Chondrocyte (in vitro differentiated cells): ENCODE results near the gene LRMDA. TPM values are rescaled to one million over a fixed set of nuclear protein-coding genes. Genes with fewer than 3 reads are reported as not detected.

ENCODE experiments used
- DNase-seq: peaks from one replicate; pipeline ENCODE4 v3.0.0; 2021; ENCODE audit warnings: mixed read lengths, low spot score
- H3K27ac Mint-ChIP-seq: one replicate; pipeline ENCODE4 v1.8.0; 2021; ENCODE audit warnings: mild to moderate bottlenecking, moderate library complexity, mixed read lengths; ENCODE audit not compliant: unreplicated experiment
- H3K27me3 Mint-ChIP-seq: 2 replicates; pipeline ENCODE4 v1.8.0; 2021; ENCODE audit warnings: low read depth, mixed read lengths
- H3K36me3 Mint-ChIP-seq: 2 replicates; pipeline ENCODE4 v1.8.0; 2021; ENCODE audit warnings: low read depth, mixed read lengths
- H3K4me1 Mint-ChIP-seq: 2 replicates; pipeline ENCODE4 v1.8.0; 2021; ENCODE audit warnings: low read depth, mild to moderate bottlenecking, mixed read lengths
- H3K4me3 Mint-ChIP-seq: one replicate; pipeline ENCODE4 v1.8.0; 2021; ENCODE audit warnings: mild to moderate bottlenecking, moderate library complexity, mixed read lengths; ENCODE audit not compliant: unreplicated experiment
- H3K9me3 Mint-ChIP-seq: 2 replicates; pipeline ENCODE4 v1.8.0; 2021; ENCODE audit warnings: low read depth, mixed read lengths
- CTCF ChIP-seq: fragments of 200-600 bp; sonication (generic); IDR thresholded peaks from 2 replicates; pipeline ENCODE4 v1.5.0; 2021; ENCODE audit warnings: antibody characterized with exemption, mild to moderate bottlenecking, moderate library complexity
- total RNA-seq: library from RNA; stranded (reverse); gene quantifications from 3 replicates; pipeline ENCODE4 v1.2.1, GENCODE V29; 2021

Gene LRMDA
- total RNA-seq, 1 donor from 2014 or later = 2.8 TPM

GRCh38 chr10:76074659-76075058 is 643.2 kb downstream of the LRMDA start:
- no peak overlapping the region for H3K4me3 Mint-ChIP-seq
- TF ChIP-seq CTCF = no peak
- H3K9me3 Mint-ChIP-seq = peaks cover 4% of the 10 kb centered on the region
- no peaks in the 10 kb centered on the region for H3K27me3 Mint-ChIP-seq
- H3K27ac Mint-ChIP-seq = no peak overlapping the region
- peaks cover 20% of the 10 kb centered on the region for H3K4me1 Mint-ChIP-seq
- peaks cover 2% of the 10 kb centered on the region for H3K36me3 Mint-ChIP-seq
- no peak for DNase-seq

GRCh38 chr10:76080451-76080850 is 649.0 kb downstream of the LRMDA start:
- Mint-ChIP-seq H3K36me3 (no peaks in the 10 kb centered on the region), H3K27ac (no peak overlapping the region), H3K4me1 (peaks cover 15% of the 10 kb centered on the region), H3K9me3 (no peaks in the 10 kb centered on the region), H3K27me3 (no peaks in the 10 kb centered on the region), H3K4me3 (no peak overlapping the region)
- DNase-seq = no peak
- no peak for TF ChIP-seq CTCF

GRCh38 chr10:76080991-76081390 is 649.6 kb downstream of the LRMDA start:
- Mint-ChIP-seq H3K27ac (no peak overlapping the region), H3K4me1 (peaks cover 21% of the 10 kb centered on the region), H3K4me3 (no peak overlapping the region), H3K36me3 (no peaks in the 10 kb centered on the region), H3K27me3 (no peaks in the 10 kb centered on the region), H3K9me3 (no peaks in the 10 kb centered on the region)
- TF ChIP-seq CTCF = no peak
- DNase-seq = no peak

GRCh38 chr10:76082232-76082631 is 650.8 kb downstream of the LRMDA start:
- H3K9me3 Mint-ChIP-seq = no peaks in the 10 kb centered on the region
- no peaks in the 10 kb centered on the region for H3K36me3 Mint-ChIP-seq
- TF ChIP-seq CTCF = no peak
- no peak overlapping the region for H3K4me3 Mint-ChIP-seq
- peaks cover 33% of the 10 kb centered on the region for H3K4me1 Mint-ChIP-seq
- DNase-seq = no peak
- no peaks in the 10 kb centered on the region for H3K27me3 Mint-ChIP-seq
- no peak overlapping the region for H3K27ac Mint-ChIP-seq

- H3K4me1 Mint-ChIP-seq = peaks cover 37% of the 10 kb centered on the region
- H3K27me3 Mint-ChIP-seq = no peaks in the 10 kb centered on the region
These were observed 651.5 kb downstream of the LRMDA start for GRCh38 chr10:76082956-76083355.

More at GRCh38 chr10:76082956-76083355, 651.5 kb downstream of the LRMDA start:
- DNase-seq = no peak
- no peak overlapping the region for H3K4me3 Mint-ChIP-seq
- no peak for TF ChIP-seq CTCF
- peak overlapping the region; percentile 72 for H3K27ac Mint-ChIP-seq
- H3K9me3 Mint-ChIP-seq = no peaks in the 10 kb centered on the region
- no peaks in the 10 kb centered on the region for H3K36me3 Mint-ChIP-seq
